ENCODE measurements around the gene CHRNB1. TPM values are rescaled to one million over a fixed set of nuclear protein-coding genes. Genes with fewer than 3 reads are reported as not detected.

The CHRNB1 gene
- total and polyA plus RNA-seq, 10 of the 15 experiments (the other 5 are each of a cell fraction or from before 2014, with no cell fraction given) = 5.8 to 14.8 (median 11.3) TPM

DNA sequence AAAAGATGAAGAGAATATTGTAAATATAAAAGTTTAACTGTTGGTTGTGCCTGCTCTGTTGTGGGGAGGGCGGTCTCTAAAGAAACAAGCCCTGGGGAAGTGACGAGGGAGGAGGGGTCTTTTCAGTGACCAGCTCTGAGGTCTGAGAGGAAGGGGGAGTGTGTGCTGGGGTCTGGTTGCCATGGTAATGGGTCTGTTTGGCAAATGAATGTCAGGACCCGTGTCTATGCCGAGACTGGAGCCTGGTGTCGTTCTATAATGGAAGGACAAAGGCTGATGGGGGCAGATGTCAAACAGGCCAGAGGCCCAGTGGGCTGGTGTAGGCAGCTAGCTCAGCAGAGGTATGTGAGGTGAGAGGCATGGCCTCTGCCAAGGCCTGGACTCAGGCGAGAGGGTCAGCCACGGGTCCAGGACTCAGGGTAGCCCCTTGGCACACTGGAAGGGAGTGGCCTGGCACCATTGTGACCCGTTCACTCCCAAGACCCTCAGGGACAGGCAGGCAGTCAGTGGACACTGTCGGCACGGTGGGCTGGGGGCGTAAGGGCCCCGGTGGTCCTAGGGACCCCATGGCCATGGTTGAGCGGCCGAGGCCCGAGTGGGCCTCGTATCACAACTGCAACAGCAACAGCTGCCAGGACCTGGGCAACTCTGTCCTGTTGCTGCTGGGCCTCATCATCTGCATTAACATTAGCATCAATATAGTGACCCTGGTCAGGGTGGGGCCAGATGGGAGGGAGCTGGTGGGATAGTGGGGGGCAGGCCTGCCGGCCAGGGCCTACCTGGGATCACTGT is 24.8 kb upstream of the CHRNB1 start, which contains the start of gene SPEM1 (continued):
- TF ChIP-seq, protein P1, sequence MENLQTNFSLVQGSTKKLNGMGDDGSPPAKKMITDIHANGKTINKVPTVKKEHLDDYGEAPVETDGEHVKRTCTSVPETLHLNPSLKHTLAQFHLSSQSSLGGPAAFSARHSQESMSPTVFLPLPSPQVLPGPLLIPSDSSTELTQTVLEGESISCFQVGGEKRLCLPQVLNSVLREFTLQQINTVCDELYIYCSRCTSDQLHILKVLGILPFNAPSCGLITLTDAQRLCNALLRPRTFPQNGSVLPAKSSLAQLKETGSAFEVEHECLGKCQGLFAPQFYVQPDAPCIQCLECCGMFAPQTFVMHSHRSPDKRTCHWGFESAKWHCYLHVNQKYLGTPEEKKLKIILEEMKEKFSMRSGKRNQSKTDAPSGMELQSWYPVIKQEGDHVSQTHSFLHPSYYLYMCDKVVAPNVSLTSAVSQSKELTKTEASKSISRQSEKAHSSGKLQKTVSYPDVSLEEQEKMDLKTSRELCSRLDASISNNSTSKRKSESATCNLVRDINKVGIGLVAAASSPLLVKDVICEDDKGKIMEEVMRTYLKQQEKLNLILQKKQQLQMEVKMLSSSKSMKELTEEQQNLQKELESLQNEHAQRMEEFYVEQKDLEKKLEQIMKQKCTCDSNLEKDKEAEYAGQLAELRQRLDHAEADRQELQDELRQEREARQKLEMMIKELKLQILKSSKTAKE (IDR thresholded peaks at IDR 0.05; ENCODE audit: low read depth, poor library complexity, severe bottlenecking) = no peak
- TF ChIP-seq BRCA1 (IDR thresholded peaks at IDR 0.05; ENCODE audit: low read depth, low read length) = no peak
- no peak for TF ChIP-seq SREBF1 (IDR thresholded peaks at IDR 0.05; ENCODE audit: low read length)

DNA sequence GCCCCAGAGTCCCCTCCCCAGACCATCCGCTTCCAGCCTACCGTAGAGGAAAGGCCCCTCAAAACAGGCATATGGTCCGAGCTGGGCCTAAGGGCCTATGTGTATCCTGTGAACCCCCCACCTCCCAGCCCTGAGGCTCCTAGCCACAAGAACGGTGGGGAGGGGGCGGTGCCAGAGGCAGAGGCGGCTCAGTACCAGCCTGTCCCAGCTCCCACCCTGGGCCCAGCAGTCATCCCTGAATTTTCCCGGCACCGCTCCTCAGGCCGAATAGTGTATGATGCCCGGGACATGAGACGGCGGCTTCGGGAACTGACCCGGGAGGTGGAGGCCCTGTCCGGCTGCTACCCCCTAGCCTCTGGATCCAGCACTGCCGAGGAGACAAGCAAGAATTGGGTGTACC is 23.7 kb upstream of the CHRNB1 start:
- Histone ChIP-seq H3K4me2 (ENCODE audit: control insufficient read depth, insufficient read depth) (no peak overlapping the region), H3K9me3 (replicated peaks; ENCODE audit: control insufficient read depth, insufficient read depth, low read length) (no peaks in the 10 kb centered on the region), H3K27ac (ENCODE audit: control insufficient read depth, insufficient read depth) (no peak overlapping the region), H2AFZ (ENCODE audit: control insufficient read depth, low read depth, low read length) (no peak overlapping the region), H3K4me1 (ENCODE audit: control insufficient read depth, insufficient read depth, low read length) (no peaks in the 10 kb centered on the region), H3K27me3 (replicated peaks in 1 of 2; ENCODE audit: control insufficient read depth in 2 of 2, insufficient read depth in 2 of 2, low read length in 1 of 2) (no peaks in the 10 kb centered on the region; a peak in 1 of 4 replicates), H3K9ac (ENCODE audit: control insufficient read depth, insufficient read depth, low read length) (no peak overlapping the region), H3K79me2 (ENCODE audit: control insufficient read depth, insufficient read depth, low read length) (no peaks in the 10 kb centered on the region), H3K36me3 (ENCODE audit: control insufficient read depth in 2 of 2, insufficient read depth in 2 of 2, low read length in 1 of 2) (no peaks in the 10 kb centered on the region), H4K20me1 (ENCODE audit: control insufficient read depth, insufficient read depth) (no peaks in the 10 kb centered on the region), H3K4me3 (no peak overlapping the region)
- RAD21 ChIA-PET (ENCODE audit: unreplicated experiment) = no interaction called here
- FAIRE-seq (no peak), DNase-seq (ENCODE audit: low read depth, low spot score) (no peak), ATAC-seq (no peak)
- POLR2A ChIA-PET = no interaction called here
- CTCF ChIA-PET = interaction anchor here (1.1 kb wide), 1 partner anchor 14 kb away, joined by 3 read pairs; the partner anchor contains the start of gene TMEM102
- SMC1A ChIA-PET (ENCODE audit: uncharacterized antibody, unreplicated experiment) = no interaction called here
- in situ Hi-C loops (cut with MboI) = no loop called here
- no TSS peak for BruUV-seq (replicated peaks)
- intact Hi-C loops (cut with micrococcal nuclease; ENCODE audit: unreplicated experiment) = no loop called here
- WGBS (ENCODE audit: insufficient coverage, insufficient replicate concordance, low lambda C conversion rate, missing lambda C conversion rate) = 65% methylated on average over 16 of the region's 16 CpGs
- TF ChIP-seq, protein P1 (IDR thresholded peaks at IDR 0.05; ENCODE audit: low read depth, poor library complexity, severe bottlenecking) = no peak
- no peak for TF ChIP-seq IKZF2 (IDR thresholded peaks at IDR 0.05)
- TF ChIP-seq, protein P2, sequence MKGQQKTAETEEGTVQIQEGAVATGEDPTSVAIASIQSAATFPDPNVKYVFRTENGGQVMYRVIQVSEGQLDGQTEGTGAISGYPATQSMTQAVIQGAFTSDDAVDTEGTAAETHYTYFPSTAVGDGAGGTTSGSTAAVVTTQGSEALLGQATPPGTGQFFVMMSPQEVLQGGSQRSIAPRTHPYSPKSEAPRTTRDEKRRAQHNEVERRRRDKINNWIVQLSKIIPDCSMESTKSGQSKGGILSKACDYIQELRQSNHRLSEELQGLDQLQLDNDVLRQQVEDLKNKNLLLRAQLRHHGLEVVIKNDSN (IDR thresholded peaks at IDR 0.05; ENCODE audit: borderline replicate concordance, extremely low read length, insufficient read depth, low read depth, low read length) = no peak
- TF ChIP-seq, protein P3, sequence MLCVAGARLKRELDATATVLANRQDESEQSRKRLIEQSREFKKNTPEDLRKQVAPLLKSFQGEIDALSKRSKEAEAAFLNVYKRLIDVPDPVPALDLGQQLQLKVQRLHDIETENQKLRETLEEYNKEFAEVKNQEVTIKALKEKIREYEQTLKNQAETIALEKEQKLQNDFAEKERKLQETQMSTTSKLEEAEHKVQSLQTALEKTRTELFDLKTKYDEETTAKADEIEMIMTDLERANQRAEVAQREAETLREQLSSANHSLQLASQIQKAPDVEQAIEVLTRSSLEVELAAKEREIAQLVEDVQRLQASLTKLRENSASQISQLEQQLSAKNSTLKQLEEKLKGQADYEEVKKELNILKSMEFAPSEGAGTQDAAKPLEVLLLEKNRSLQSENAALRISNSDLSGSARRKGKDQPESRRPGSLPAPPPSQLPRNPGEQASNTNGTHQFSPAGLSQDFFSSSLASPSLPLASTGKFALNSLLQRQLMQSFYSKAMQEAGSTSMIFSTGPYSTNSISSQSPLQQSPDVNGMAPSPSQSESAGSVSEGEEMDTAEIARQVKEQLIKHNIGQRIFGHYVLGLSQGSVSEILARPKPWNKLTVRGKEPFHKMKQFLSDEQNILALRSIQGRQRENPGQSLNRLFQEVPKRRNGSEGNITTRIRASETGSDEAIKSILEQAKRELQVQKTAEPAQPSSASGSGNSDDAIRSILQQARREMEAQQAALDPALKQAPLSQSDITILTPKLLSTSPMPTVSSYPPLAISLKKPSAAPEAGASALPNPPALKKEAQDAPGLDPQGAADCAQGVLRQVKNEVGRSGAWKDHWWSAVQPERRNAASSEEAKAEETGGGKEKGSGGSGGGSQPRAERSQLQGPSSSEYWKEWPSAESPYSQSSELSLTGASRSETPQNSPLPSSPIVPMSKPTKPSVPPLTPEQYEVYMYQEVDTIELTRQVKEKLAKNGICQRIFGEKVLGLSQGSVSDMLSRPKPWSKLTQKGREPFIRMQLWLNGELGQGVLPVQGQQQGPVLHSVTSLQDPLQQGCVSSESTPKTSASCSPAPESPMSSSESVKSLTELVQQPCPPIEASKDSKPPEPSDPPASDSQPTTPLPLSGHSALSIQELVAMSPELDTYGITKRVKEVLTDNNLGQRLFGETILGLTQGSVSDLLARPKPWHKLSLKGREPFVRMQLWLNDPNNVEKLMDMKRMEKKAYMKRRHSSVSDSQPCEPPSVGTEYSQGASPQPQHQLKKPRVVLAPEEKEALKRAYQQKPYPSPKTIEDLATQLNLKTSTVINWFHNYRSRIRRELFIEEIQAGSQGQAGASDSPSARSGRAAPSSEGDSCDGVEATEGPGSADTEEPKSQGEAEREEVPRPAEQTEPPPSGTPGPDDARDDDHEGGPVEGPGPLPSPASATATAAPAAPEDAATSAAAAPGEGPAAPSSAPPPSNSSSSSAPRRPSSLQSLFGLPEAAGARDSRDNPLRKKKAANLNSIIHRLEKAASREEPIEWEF (IDR thresholded peaks at IDR 0.05; ENCODE audit: insufficient replicate concordance, low read depth, low read length) = no peak
- no peak for TF ChIP-seq LARP7 (IDR thresholded peaks at IDR 0.05)
- TF ChIP-seq SMAD5 (IDR thresholded peaks at IDR 0.05; ENCODE audit: low read depth) = no peak
- no peak for TF ChIP-seq HCFC1 (IDR thresholded peaks at IDR 0.05; ENCODE audit: low read length)
- TF ChIP-seq RCOR1 (conservative IDR thresholded peaks at IDR 0.05; ENCODE audit: low read depth, low read length) = no peak
- TF ChIP-seq RUNX3 (IDR thresholded peaks at IDR 0.05; ENCODE audit: low read length) = no peak

Measured in GM12878 (cell line).